Gastroesophageal sphincter (tissue), 3 donors: Measurements from ENCODE around the gene RBBP6.

Experiments used
- EP300 ChIP-seq: sonication (generic); formaldehyde crosslinking; IDR thresholded peaks from one replicate; pipeline ENCODE4 v1.6.1; 2017; ENCODE audit warnings: antibody characterized with exemption, mild to moderate bottlenecking
- POLR2A ChIP-seq, 2 donors: fragments of 450-650 bp; IDR thresholded peaks; one replicate each; pipeline ENCODE4 v1.6.1; 2017; ENCODE audit warnings: antibody characterized with exemption in 2 of 2, mild to moderate bottlenecking in 2 of 2, moderate library complexity in 1 of 2
- POLR2AphosphoS5 ChIP-seq: sonication (generic); formaldehyde crosslinking; IDR thresholded peaks from one replicate; pipeline ENCODE4 v1.6.1; 2017; ENCODE audit warnings: antibody characterized with exemption
- TF ChIP-seq, protein P1 (sequence below), 4 experiments: fragments of 200-600 bp in 2 of 4; fragments of 450-650 bp in 2 of 4; sonication (generic) in 1 of 4; IDR thresholded peaks; one replicate each; pipeline ENCODE4 v1.5.1; 2017 to 2019; ENCODE audit warnings: antibody characterized with exemption in 4 of 4, mild to moderate bottlenecking in 2 of 4, moderate library complexity in 2 of 4

DNA sequence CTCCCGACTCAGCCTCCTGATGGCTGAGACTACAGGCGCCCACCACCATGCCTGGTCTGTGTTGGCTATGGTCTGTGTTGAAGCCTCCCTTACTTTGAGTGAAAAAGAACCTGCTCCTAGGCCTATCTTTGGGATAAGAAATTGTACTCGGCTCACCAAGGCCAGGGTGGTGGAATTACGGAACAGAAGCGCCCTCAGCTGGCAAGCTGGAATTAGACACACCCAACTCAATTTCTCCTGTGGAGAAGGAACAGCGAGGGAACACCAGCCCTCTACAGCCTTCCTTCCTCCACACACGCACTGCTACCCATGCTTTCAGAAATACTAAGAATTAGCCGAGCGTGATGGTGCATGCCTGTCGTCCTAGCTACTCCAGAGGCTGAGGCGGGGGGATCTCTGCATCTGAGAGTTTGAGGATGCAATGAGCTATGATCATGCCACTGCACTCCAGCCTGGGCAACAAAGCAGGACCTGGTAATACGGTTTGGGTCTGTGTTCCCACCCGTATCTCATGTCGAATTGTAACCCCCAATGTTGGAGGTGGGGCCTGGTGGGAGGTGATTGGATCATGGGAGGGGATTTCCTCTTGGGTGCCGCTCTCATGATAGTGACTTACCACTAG lies 40.1 kb upstream of the RBBP6 start:
- TF ChIP-seq, protein P1, sequence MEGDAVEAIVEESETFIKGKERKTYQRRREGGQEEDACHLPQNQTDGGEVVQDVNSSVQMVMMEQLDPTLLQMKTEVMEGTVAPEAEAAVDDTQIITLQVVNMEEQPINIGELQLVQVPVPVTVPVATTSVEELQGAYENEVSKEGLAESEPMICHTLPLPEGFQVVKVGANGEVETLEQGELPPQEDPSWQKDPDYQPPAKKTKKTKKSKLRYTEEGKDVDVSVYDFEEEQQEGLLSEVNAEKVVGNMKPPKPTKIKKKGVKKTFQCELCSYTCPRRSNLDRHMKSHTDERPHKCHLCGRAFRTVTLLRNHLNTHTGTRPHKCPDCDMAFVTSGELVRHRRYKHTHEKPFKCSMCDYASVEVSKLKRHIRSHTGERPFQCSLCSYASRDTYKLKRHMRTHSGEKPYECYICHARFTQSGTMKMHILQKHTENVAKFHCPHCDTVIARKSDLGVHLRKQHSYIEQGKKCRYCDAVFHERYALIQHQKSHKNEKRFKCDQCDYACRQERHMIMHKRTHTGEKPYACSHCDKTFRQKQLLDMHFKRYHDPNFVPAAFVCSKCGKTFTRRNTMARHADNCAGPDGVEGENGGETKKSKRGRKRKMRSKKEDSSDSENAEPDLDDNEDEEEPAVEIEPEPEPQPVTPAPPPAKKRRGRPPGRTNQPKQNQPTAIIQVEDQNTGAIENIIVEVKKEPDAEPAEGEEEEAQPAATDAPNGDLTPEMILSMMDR (IDR thresholded peaks at IDR 0.05), result no peak
- TF ChIP-seq EP300, result no peak
- TF ChIP-seq POLR2A (IDR thresholded peaks at IDR 0.05), result no peak
- TF ChIP-seq POLR2AphosphoS5, result no peak
